HG03280 (cell line): ENCODE measurements around the gene TTC16.

Experiments used
- ATAC-seq: cut with Tn5 transposase; IDR thresholded peaks from one replicate; pipeline ENCODE4 v1.9.1; 2021; ENCODE audit warnings: mild to moderate bottlenecking, moderate library complexity; ENCODE audit not compliant: unreplicated experiment

Gene TTC16

GRCh38 chr9:127720031-127720864 is 4.4 kb downstream of the TTC16 start:
- no peak for ATAC-seq

DNA sequence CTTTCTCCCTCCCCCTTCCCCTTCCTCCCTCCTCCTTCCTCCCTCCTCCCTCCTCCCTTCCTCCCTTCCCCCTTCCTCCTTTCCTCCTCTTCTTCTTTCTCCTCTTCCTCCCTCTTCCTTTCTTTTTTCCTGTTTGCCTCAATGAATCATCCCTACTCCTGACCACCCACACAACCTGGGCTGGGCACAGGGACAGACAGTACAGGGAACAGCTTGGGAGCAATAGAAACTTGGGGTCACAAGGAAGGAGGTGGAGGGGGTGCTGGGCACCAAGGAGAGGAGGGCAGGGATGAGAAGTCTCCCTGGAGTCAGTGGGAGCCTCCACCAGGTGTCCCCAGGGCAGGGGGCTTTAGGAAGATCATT is 5.0 kb downstream of the TTC16 start:
- no peak for ATAC-seq

DNA sequence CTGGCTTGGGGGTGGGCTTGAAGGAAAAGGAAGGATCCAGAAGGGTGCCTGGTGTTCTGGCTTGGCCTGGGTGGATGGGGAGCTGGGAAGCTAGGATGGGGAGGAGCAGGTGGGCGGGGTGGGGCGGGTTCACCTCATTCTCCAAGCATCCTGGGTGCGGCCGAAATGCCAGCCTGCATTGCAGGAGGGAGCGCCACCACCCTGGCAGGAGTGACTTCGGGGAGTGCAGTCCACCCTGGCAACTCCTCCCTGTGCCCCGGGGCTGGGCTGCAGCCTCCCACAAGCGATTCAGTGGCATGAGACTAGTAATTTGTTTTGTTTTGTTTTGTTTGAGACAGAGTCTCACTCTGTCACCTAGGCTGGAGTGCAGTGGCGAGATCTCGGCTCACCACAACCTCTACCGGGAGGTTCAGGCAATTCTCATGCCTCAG is 5.5 kb downstream of the TTC16 start:
- no peak for ATAC-seq

- no peak for ATAC-seq
Observed at GRCh38 chr9:127722055-127722745, 6.3 kb downstream of the TTC16 start.

DNA sequence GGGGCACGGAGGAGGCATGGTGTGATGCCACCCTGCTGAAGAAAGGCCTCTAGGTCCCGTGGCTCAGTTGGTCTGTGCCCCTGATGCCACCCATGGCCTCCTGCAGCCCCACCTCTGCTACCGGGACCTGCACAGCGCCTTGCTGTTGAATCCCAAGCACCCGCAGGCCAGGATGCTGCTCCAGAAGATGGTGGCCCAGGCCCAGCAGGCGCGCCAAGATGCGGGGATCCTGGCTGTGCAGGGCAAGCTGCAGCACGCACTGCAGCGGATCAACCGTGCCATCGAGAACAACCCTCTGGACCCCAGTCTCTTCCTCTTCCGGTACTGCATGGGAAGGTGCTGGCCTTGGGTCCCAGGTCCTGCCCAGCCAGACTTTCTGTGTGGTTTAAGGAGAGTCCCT is 7.1 kb downstream of the TTC16 start:
- no peak for ATAC-seq

GRCh38 chr9:127723444-127723843 is 7.6 kb downstream of the TTC16 start:
- no peak for ATAC-seq

DNA sequence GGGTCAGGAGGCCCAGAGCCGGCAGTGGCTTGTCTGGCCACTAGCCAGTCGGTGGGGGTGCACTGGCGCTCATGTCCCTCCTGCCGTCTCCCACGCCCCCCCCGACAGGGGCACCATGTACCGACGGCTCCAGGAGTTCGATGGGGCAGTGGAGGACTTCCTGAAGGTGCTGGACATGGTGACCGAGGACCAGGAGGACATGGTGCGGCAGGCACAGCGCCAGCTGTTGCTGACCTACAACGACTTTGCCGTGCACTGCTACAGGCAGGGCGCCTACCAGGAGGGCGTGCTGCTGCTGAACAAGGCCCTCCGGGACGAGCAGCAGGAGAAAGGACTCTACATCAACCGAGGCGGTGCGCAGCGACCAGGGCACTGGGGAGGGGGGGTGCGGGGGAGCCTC is 8.1 kb downstream of the TTC16 start:
- ATAC-seq, result no peak

GRCh38 chr9:127726871-127727270 is 11.0 kb downstream of the TTC16 start:
- ATAC-seq, result no peak

DNA sequence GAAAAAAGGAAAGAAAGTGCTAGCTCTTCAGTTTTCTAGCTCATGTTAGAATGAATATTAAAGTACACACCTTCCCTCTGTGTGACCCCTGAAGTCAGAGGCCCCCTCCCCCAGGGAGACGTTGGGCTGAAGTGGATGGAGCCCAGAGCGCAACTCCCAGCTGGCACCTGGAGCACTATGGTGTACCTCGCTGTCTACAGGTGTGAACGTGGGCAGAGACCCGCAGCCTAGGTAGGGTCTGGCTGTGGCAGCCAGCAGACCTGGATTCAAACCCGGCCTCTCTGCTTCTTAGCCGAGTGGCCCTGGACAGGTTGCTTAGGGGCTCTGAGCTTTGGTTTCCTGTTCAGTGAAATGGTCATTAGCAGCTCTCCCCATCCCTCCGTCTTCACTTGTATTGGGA is 12.9 kb downstream of the TTC16 start:
- ATAC-seq, result no peak

GRCh38 chr9:127729522-127730256 is 13.8 kb downstream of the TTC16 start:
- ATAC-seq, result no peak

- no peak for ATAC-seq
Observed at GRCh38 chr9:127730262-127730661, 14.4 kb downstream of the TTC16 start.

- ATAC-seq, result no peak
Observed at GRCh38 chr9:127730799-127731410, 15.0 kb downstream of the TTC16 start.

DNA sequence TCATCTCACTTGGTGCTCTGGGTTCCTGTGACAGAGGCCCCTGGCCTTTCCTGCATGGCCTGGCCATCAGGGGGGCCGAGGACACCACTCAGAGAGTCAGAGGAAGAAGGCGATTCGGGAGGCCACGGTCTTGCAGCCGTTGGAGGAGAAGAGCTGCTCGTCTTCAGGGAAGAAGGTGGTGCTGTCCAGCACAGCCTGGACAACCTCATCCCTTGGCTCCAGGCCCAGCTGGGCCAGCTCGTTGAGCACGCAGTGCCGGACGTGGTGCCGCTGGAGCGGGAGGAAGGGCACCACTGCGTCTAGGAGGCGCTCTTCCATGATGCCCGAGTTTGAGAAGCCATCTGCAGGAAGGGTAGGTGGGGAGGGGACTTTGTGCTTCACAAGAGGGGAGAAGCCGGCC is 16.1 kb downstream of the TTC16 start:
- ATAC-seq, result no peak

DNA sequence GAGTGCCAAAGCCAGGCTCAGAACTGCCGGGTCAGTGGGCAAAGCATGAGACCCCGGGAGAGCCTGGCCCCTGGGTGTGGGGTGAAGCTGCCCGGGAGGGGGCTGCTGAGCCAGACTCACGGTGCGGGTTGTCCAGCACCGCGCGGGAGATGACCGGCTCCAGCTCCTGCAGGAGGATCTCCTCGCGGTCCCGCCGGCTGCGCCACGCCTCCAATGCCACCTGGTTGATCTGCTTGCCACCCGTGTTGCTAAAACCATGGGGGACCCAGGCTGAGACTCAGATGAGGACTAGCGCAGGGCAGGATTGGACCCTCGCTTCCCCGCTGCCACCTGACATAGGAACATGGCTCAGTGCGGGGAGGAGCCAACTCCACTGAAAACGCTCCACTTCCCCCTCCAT is 16.6 kb downstream of the TTC16 start:
- no peak for ATAC-seq

GRCh38 chr9:127733614-127734013 is 17.7 kb downstream of the TTC16 start:
- no peak for ATAC-seq

GRCh38 chr9:127734247-127734746 is 18.4 kb downstream of the TTC16 start:
- no peak for ATAC-seq

DNA sequence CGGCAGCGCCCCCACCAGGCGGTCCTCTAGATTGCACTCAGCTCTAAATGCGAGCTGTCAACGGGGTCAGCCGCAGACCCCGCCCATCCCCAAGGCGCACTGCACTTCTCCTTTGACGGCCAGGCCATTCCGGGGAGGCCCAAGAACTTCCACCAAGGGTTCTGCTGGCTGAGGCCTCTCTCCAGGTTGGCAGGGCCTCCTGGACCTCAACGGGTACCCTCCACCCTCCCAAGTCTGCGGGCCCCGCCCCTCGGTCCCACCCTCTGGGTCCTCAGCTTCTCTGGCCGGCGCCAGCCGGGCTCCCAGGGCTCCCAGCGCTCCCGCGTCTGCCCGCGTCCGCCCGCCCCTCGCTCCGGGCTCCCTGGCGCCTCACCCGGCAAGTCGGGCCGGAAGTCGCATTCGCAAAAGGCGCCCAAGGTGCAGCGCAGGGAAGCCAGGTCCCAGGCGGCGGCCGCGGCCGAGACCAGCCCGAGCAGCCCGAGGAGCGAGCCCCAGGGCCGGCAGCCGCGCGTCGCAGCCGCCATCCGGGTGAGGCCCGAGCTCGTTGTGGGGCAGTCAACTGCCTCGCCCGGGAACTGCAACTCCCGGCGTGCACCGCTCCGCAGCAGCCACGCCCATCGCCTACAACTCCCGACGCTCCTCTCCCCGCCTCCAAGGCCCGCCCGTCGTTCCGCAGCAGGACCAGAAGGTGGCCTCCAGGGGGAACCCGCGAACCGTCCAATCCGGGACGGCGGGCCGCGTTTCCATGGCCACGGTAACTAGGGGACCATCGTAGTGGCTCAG is 19.1 kb downstream of the TTC16 start, which contains the start of gene TOR2A:
TSS of gene TOR2A (minus strand) at position 548 of the 783 bp plus-strand sequence. CDS start at position 524, 24 bp downstream.
- peak; percentile 89 for ATAC-seq

DNA sequence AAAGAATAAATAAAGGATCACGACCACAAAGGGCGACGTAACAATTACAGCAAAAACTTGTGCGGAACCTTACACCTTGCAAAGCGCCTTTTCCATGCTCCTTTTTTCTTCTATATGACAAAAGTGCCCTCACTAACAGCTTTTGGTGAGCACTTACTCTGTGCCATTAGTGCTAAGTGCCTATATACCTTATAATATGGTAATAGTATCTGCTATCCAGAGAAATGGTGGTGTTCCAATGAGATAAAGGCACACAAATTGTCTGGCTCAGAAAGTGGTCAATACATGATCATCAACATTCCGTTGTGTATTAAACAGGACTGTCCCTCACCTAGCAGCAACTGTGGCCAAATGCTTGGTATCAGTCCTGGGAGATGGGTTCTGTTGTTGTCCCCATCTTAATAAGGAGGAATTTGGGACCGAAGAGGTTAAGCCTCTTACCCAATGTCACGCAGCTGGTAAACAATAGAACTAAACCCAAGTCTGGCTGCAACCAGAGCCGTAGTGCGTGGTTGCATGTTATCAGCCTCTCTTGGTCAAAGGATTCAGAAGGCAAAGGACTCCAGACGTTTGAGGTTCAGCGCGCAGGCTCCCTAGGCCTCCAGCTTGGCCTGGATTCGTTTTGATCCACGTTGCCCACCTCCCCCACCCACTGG is 19.8 kb downstream of the TTC16 start:
- no peak for ATAC-seq

- ATAC-seq, result no peak
Observed at GRCh38 chr9:127738666-127739065, 22.8 kb downstream of the TTC16 start.
